Stimulated activated CD8-positive, alpha-beta memory T cell treated with anti-CD3 and anti-CD28 coated beads, Interleukin-15, amount 100 ng/mL, for 4 hours (primary cell): ENCODE data around the gene FGD2.
"Not testable (repeated sequence)": the region's sequence is repeated elsewhere in the genome, so short reads cannot be mapped to it uniquely, and the experiment has no call there.

Experiments used
- DNase-seq, 2 donors: peaks; one replicate each; pipeline ENCODE4 v3.0.0-alpha.2; 2020; ENCODE audit warnings: low read depth in 2 of 2

Gene FGD2

DNA sequence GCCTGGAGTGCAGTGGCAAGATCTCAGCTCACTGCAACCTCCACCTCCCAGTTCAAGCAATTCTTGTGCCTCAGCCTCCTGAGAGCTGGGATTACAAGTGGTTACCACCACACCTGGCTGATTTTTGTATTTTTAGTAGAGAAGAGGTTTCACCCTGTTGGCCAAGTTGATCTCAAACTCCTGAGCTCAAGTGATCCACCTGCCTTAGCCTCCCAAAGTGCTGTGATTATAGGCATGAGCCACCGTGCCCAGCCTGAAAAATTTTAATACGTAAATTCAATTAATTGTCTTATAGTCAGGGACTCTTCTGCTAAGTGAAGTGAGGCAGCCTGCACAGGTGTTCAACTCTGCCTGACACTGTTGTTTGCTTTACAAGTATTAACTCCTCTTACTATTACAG, 15.1 kb upstream of the FGD2 start:
- DNase-seq, result not testable (repeated sequence)

- DNase-seq, result no peak
These were observed 7.4 kb upstream of the FGD2 start for GRCh38 chr6:36997811-36998722.

GRCh38 chr6:36998723-36999038, 6.8 kb upstream of the FGD2 start:
- no peak for DNase-seq

DNA sequence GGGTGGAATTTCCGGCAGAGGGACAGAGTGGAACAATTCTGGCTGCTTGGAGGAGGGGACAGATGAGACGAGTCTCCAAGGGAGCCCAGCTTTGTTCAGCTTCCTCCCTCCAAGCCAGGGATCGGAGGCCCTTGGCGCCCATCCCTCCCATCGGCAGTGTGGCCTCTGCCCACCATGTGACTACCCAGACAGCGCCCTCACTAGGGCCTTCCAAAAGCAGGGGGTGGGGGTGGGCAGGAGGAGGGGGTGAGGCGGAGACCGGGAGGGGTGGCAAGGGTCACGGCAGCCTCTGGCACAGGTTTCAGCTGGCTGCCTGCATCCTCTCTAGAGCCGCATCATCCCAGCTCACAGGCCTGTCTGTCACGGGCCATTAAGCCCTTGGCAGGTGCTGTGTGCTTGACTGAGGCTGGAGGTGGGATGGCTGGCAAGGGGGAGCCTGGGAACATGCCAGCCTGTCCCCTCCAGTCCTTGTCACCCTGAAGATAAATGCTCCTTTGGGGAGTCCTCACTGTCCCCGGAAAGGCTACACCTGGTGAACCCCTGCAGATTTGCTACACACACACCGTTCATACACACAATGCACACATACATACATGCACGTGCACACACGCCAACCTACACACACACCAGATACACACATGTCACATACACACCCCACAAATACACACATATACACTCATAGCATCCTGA, 6.2 kb upstream of the FGD2 start:
- no peak for DNase-seq

DNA sequence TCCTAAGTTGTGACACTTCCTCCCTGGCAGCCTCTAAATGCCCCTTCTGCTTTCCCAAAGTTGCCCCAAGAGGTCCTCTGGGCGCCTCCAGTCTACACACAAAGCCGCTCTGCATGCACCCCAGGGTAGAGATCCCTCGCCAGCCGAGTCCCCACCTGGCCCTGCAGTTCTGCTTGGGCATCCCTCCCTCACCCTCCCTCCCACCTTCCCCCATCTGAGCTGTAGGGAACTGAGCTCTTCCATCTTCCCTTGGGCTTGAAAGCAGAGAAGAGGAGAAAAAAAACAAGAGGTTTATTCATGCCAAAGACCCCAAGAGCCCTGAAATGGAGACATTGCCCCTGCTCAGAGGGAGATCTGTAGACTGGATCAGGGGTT, 5.7 kb upstream of the FGD2 start:
- no peak for DNase-seq

- no peak for DNase-seq
These were observed 1.1 kb upstream of the FGD2 start for GRCh38 chr6:37004044-37004980.

DNA sequence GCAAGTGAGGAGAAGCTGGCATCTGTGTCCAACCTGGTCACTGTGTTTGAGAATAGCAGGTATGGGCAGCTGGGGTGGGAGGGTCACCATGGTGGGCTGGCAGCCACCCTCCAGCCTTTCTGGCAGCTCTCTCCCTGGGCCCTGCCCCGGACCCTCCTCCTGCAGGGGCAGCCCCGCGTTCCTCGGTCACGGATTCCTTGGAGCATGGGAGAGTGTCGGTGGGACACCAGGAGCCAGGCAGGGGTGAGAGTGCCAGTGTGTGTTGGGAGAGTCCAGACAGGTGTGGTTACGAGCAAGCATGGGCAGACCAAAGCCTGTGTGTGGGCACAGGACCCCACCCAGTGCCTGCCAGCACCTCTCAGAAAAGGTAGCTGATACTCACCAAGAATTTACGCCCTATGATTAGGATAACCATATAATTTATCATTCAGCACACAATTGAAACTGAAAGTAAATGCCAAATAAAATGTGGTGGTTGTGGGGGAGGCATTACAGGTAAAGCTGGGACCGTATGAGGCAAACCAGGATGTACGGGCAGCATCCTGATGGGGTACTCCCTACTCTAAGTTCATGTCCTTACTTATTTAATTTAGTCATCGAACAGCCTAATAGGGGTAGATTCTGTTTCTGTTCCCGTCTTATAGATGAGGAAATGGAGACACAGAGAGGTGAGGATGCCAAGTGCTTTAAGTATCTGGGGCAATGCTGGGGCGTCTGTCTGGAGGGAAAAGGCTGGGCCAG, 542 bp downstream of the FGD2 start:
- DNase-seq, result no peak

- no peak for DNase-seq
These were observed 1.4 kb downstream of the FGD2 start for GRCh38 chr6:37006793-37007339.

- no peak for DNase-seq
These were observed 2.0 kb downstream of the FGD2 start for GRCh38 chr6:37007340-37008043.

DNA sequence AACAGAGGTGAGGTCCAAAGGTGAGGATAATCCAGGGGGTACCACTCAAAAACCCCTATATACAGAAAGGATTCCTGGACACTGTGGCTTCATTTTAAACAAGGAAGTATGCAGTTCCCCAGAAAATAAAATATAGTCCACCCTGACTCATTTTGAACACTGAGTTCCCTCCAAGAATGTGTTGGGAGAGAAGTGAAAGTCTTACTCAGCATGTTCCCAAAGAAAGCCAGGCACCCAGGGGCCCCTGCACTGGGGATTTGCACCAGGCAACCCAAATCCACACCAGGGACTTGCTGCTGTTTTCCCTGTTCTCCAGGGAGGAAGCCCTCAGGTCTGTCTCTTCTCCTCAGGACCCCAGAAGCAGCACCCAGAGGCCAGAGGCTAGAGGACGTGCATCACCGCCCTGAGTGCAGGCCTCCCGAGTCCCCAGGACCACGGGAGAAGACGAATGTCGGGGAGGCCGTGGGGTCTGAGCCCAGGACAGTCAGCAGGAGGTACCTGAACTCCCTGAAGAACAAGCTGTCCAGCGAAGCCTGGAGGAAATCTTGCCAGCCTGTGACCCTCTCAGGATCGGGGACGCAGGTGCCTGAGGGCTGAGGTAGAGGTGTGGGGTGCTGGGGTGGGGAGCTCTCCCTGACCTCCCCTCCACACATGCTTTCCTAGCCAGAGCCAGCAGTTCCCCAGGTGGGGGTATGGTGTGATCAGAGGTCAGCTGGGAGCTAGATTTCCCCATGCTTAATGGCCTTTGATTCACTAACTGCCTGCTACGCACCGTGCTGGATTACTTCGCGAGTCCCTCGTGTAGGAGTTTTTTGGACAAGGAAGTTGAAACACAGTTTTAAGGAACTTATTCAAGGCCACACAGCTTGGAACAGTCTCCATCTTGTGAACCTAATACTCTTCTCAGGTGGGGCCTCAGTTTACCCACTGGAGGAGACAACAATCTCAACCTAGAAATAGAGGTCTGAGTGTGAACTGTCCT, 3.3 kb downstream of the FGD2 start:
- DNase-seq, result no peak

DNA sequence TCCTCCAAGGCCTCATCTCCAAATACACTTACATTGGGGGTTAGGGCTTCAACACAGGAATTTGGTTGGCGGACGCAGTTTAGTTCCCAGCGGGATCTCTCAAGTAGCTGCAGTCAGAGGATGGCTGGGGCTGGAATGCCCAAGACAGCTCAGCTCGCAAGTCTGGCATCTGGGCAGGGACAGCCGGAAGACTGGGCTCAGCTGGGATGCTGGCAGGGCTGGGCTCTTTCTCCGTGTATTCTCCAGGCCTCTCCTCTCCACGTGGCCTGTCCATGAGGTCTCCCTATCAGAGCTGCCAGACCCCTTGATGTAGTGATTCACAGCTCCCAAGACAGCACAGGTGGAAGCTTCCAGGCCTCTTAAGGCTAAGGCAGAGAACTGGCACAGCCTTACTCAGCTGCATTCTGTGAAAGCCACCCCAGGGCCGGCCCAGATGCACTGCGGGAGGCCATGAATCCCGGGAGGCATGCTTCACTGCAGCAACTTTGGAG, 5.0 kb downstream of the FGD2 start:
- no peak for DNase-seq

- DNase-seq, result no peak
These were observed 6.4 kb downstream of the FGD2 start for GRCh38 chr6:37011656-37012378.

DNA sequence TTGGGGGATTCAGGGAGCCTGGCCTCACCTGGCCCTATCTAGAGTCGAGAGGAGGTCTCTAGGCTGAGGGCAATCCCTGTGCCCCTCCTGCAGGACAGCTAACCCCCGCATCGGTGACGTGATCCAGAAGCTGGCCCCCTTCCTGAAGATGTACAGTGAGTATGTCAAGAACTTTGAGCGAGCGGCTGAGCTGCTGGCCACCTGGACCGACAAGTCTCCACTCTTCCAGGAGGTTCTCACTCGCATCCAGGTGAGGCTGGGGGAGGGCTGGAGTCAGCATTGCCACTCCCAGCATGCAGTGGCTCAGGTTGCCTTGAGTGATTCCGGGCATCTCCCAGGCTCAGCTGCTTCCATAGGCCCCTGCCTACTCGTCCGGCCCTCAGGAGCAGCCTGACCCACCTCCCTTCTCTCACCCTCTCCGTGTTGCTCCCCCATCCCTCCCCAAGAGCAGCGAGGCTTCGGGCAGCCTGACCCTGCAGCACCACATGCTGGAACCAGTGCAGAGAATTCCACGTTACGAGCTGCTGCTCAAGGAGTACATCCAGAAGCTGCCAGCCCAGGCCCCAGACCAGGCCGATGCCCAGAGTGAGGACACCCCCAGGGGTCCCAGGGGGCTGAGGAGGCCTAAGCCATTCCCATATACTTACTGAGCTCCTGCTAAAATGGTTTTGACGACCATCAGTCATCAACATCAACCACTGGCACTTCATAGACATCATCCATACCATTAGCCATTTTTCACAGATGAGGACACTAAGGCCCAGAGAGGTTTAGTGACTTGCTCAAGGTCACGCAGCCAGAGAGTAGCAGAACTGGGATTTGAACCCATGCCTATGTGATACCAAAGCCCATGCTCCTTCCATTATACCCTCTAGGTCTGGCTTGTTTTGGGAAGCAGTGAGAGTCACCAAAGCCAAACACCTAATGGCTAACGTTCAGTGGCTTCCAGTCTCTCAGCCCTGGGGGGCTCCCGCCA, 8.3 kb downstream of the FGD2 start:
- no peak for DNase-seq

DNA sequence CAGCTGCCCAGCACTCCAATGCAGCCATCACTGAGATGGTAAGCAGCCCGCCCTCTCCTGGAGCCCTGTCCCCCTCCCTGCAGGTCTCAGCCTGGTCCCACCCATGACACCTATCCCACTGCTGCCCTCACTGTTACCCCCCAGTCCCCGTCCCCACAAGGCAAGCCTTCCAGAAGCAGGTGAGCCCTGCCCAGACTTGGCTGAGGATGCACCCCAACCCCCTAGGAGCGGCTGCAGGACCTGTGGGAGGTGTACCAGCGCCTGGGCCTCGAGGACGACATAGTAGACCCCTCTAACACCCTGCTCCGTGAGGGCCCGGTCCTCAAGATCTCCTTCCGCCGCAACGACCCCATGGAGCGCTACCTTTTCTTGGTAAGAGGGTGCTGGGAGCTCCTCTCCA, 9.2 kb downstream of the FGD2 start:
- DNase-seq, result no peak

GRCh38 chr6:37015532-37015931, 10.1 kb downstream of the FGD2 start:
- no peak for DNase-seq

DNA sequence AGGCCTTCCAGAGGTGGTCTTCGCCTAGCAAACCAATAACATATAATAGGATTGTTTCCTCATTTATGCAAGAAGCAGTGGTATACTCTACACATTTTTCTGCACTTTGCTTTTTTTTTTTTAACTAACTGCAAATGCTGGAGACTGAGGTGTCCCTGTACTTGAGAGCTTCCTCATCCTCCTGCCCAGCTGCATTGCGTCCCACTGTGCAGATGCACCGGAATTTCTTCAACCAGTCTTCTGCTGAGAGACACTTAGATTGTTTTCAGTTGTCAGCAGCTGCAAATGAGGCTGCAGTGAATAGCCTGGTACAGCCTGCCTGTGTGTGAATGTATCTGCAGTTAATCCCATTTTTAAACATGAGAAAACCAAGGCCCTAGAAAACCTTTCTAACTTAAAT, 11.5 kb downstream of the FGD2 start:
- DNase-seq, result no peak

GRCh38 chr6:37017606-37018197, 12.2 kb downstream of the FGD2 start:
- DNase-seq, result no peak
